HCT116 (cell line): ENCODE results near the gene SLC5A5. TPM values are rescaled to one million over a fixed set of nuclear protein-coding genes. Genes with fewer than 3 reads are reported as not detected.

Experiments used
- ATAC-seq: fragments of 200-7000 bp; cut with Tn5 transposase; 2 replicates; pipeline ENCODE4 v1.9.1; 2020; ENCODE audit warnings: mild to moderate bottlenecking, moderate library complexity
- BruUV-seq: library from RNA; stranded (reverse); fragments of 400-500 nt; replicated peaks from 2 replicates; lab custom pipeline; 2021; lab: Mats Ljungman, UMichigan
- CTCF ChIA-PET: fragments of 300-600 bp; sonication (Branson Sonifier 250); formaldehyde crosslinking; loops from one replicate; lab custom pipeline; 2021; ENCODE audit warnings: antibody characterized with exemption; lab: Charles Lee
- POLR2A ChIA-PET: fragments of 300-600, 350-600 bp; sonication (Branson Sonifier 250); formaldehyde crosslinking; loops from one replicate; lab custom pipeline; 2021; ENCODE audit warnings: antibody characterized with exemption; lab: Charles Lee
- RAD21 ChIA-PET, 2 experiments: fragments of 300-600 bp; sonication (Branson Sonifier 250); formaldehyde crosslinking; loops; one replicate each; lab custom pipeline; 2023; ENCODE audit warnings: low total read pairs in 2 of 2; ENCODE audit not compliant: uncharacterized antibody in 2 of 2, unreplicated experiment in 2 of 2, low non-redundant PET in 1 of 2; lab: Charles Lee
- DNase-seq: peaks from one replicate; pipeline ENCODE4 v3.0.0-alpha.2; 2010; ENCODE audit warnings: low read depth, low spot score
- H2AFZ ChIP-seq: fragments of 200-600 bp; shearing (Covaris generic), sonication (generic); 2 replicates; pipeline ENCODE4 v1.6.1; 2017; ENCODE audit warnings: low read depth, mixed run types, mixed read lengths, antibody characterized with exemption, low read length; ENCODE audit not compliant: poor library complexity, severe bottlenecking
- H3K27ac ChIP-seq: 2 replicates; pipeline ENCODE4 v1.5.1; 2012; ENCODE audit warnings: low read depth, low read length
- H3K27me3 ChIP-seq: fragments of 200-600 bp; sonication (generic); 2 replicates; pipeline ENCODE4 v1.6.1; 2016; ENCODE audit warnings: mixed run types, low read length, mixed read lengths; ENCODE audit not compliant: insufficient read depth
- H3K36me3 ChIP-seq, 2 experiments: fragments of 200-500 bp in 1 of 2; fragments of 200-600 bp in 1 of 2; sonication (Bioruptor generic) in 1 of 2; sonication (generic) in 1 of 2; 2 replicates each; pipeline versions ENCODE4 v1.5.1 to v1.6.1; 2014 to 2016; ENCODE audit warnings: low read length in 2 of 2, inconsistent platforms in 1 of 2, mixed read lengths in 1 of 2, mixed run types in 1 of 2; ENCODE audit not compliant: insufficient read depth in 2 of 2, control insufficient read depth in 1 of 2
- H3K4me1 ChIP-seq, 2 experiments: fragments of 200-600 bp in 1 of 2; sonication (generic) in 1 of 2; 2 replicates each; pipeline versions ENCODE4 v1.5.1 to v1.6.1; 2012 to 2017; ENCODE audit warnings: low read length in 2 of 2, inconsistent platforms in 1 of 2, mild to moderate bottlenecking in 1 of 2, mixed read lengths in 1 of 2, mixed run types in 1 of 2, moderate library complexity in 1 of 2; ENCODE audit not compliant: insufficient read depth in 2 of 2, control insufficient read depth in 1 of 2
- H3K4me2 ChIP-seq: fragments of 200-600 bp; sonication (generic); 2 replicates; pipeline ENCODE4 v1.6.1; 2017; ENCODE audit warnings: mixed run types, low read length, mixed read lengths
- H3K4me3 ChIP-seq, 2 experiments: fragments of 200-600 bp in 1 of 2; sonication (generic) in 1 of 2; replicated peaks in 1 of 2; 2 replicates each; pipeline ENCODE4 v1.5.1; 2011 to 2016; ENCODE audit warnings: low read length in 2 of 2, control low read depth in 1 of 2, low read depth in 1 of 2, mild to moderate bottlenecking in 1 of 2, mixed read lengths in 1 of 2, mixed run types in 1 of 2
- H3K79me2 ChIP-seq: fragments of 200-600 bp; sonication (generic); 2 replicates; pipeline ENCODE4 v1.6.1; 2017; ENCODE audit warnings: mild to moderate bottlenecking, mixed run types, low read length, moderate library complexity, mixed read lengths; ENCODE audit not compliant: insufficient read depth
- H3K9ac ChIP-seq: fragments of 200-600 bp; sonication (generic); 2 replicates; pipeline ENCODE4 v1.6.1; 2016; ENCODE audit warnings: low read length, mixed read lengths
- H3K9me2 ChIP-seq: fragments of 200-600 bp; sonication (generic), shearing (Covaris generic); 2 replicates; pipeline ENCODE4 v1.6.1; 2017; ENCODE audit warnings: mixed run types, mild to moderate bottlenecking, moderate library complexity; ENCODE audit not compliant: insufficient read depth
- H3K9me3 ChIP-seq, 2 experiments: fragments of 200-500 bp in 1 of 2; fragments of 200-600 bp in 1 of 2; sonication (Bioruptor generic) in 1 of 2; sonication (generic) in 1 of 2; 2 replicates each; pipeline ENCODE4 v1.6.1; 2014 to 2017; ENCODE audit warnings: low read length in 2 of 2, mixed read lengths in 2 of 2, inconsistent platforms in 1 of 2, low read depth in 1 of 2, mild to moderate bottlenecking in 1 of 2, mixed run types in 1 of 2, moderate library complexity in 1 of 2; ENCODE audit not compliant: control insufficient read depth in 1 of 2, insufficient read depth in 1 of 2
- H4K20me1 ChIP-seq: fragments of 200-600 bp; sonication (generic), shearing (Covaris generic); 2 replicates; pipeline ENCODE4 v1.6.1; 2017; ENCODE audit warnings: mixed run types, mild to moderate bottlenecking, moderate library complexity; ENCODE audit not compliant: insufficient read depth
- CBX3 ChIP-seq: IDR thresholded peaks from 2 replicates; pipeline ENCODE4 v1.6.1; 2012; ENCODE audit warnings: low read depth
- CTCF ChIP-seq, 3 experiments: fragments of 200-600 bp in 1 of 3; sonication (generic) in 1 of 3; IDR thresholded peaks in 2 of 3; conservative IDR thresholded peaks in 1 of 3; 2 replicates each; pipeline ENCODE4 v1.5.1; 2012 to 2017; ENCODE audit warnings: low read depth in 2 of 3, low read length in 2 of 3, antibody characterized with exemption in 1 of 3, borderline replicate concordance in 1 of 3, control low read depth in 1 of 3, mild to moderate bottlenecking in 1 of 3, mixed read lengths in 1 of 3, mixed run types in 1 of 3, moderate library complexity in 1 of 3; ENCODE audit not compliant: insufficient read depth in 1 of 3
- EGR1 ChIP-seq: IDR thresholded peaks from 2 replicates; pipeline ENCODE4 v1.6.1; 2012; ENCODE audit warnings: low read depth
- FOSL1 ChIP-seq: IDR thresholded peaks from 2 replicates; pipeline ENCODE4 v1.6.1; 2012; ENCODE audit warnings: low read depth
- POLR2A ChIP-seq: IDR thresholded peaks from 2 replicates; pipeline ENCODE4 v1.7.0; 2011; ENCODE audit warnings: borderline replicate concordance; ENCODE audit not compliant: insufficient read depth, insufficient read length; ENCODE audit errors: extremely low read depth
- POLR2AphosphoS5 ChIP-seq: IDR thresholded peaks from 2 replicates; pipeline ENCODE4 v1.6.1; 2011; ENCODE audit warnings: mild to moderate bottlenecking, low read depth, low read length, moderate library complexity
- RAD21 ChIP-seq: IDR thresholded peaks from 2 replicates; pipeline ENCODE4 v1.6.1; 2012; ENCODE audit warnings: low read depth, mild to moderate bottlenecking
- SIN3A ChIP-seq: IDR thresholded peaks from 2 replicates; pipeline ENCODE4 v1.6.1; 2012; ENCODE audit warnings: low read depth
- SRF ChIP-seq: IDR thresholded peaks from 2 replicates; pipeline ENCODE4 v1.6.1; 2012; ENCODE audit warnings: low read depth
- TCF7L2 ChIP-seq: IDR thresholded peaks from 2 replicates; pipeline ENCODE4 v1.7.0; 2011; ENCODE audit warnings: borderline replicate concordance, inconsistent platforms; ENCODE audit not compliant: insufficient read depth, insufficient read length; ENCODE audit errors: extremely low read depth
- YY1 ChIP-seq: IDR thresholded peaks from 2 replicates; pipeline ENCODE4 v1.6.1; 2011; ENCODE audit warnings: low read length, low read depth, moderate library complexity, mild to moderate bottlenecking; ENCODE audit not compliant: insufficient replicate concordance; ENCODE audit errors: extremely low read depth
- intact Hi-C: fragments of 100-400 bp; cut with micrococcal nuclease; formaldehyde crosslinking; loops from 2 replicates; pipeline ENCODE4 v1.10.0; 2022
- total RNA-seq: library from RNA; stranded (reverse); gene quantifications from one replicate; pipeline ENCODE4 v1.2.1, GENCODE V29; 2021; ENCODE audit not compliant: unreplicated experiment
- TF ChIP-seq, protein P1 (sequence below): IDR thresholded peaks from 2 replicates; pipeline ENCODE4 v1.6.1; 2012

SLC5A5 gene
- total RNA-seq, 1 experiment from 2014 or later: 0.59 TPM

- no peaks in the 10 kb centered on the region for H3K27me3 ChIP-seq
- intact Hi-C loops: loop anchor here (1.0 to 10.0 kb wide), 4 partner anchors 62 to 322 kb away; partner anchors contain the start of gene RPL18A
- no peaks in the 10 kb centered on the region for H3K9me2 ChIP-seq
- no peaks in the 10 kb centered on the region for H3K9me3 ChIP-seq
- CTCF ChIA-PET: interaction anchor here (0.6 to 6.7 kb wide), 7 partner anchors 15 to 137 kb away, joined by 3 to 127 read pairs (median 10); partner anchors contain the start of genes B3GNT3, RPL18A and SLC5A5
- RAD21 ChIA-PET: interaction anchor here (0.7 to 2.5 kb wide), 7 partner anchors 51 to 102 kb away, joined by 3 to 20 read pairs (median 11); partner anchors contain the start of genes RPL18A (in 2 of the 2) and SLC5A5 (in 1 of the 2)
- peak within 1 kb of the TSS; percentile 98 for H3K9ac ChIP-seq
- peak within 1 kb of the TSS; percentile 86 for H3K27ac ChIP-seq
- peak within 1 kb of the TSS; percentile 97 for H3K4me2 ChIP-seq
- BruUV-seq: no TSS peak
- ATAC-seq (peak; percentile 87), DNase-seq (peak; percentile 88)
- no peaks in the 10 kb centered on the region for H4K20me1 ChIP-seq
- H2AFZ ChIP-seq: peak within 1 kb of the TSS; percentile 43
- peaks cover 15 to 22% of the 10 kb centered on the region in 2 experiments for H3K4me1 ChIP-seq
- H3K79me2 ChIP-seq: peaks cover 41% of the 10 kb centered on the region
- TF ChIP-seq EGR1 (peak; percentile 98), SRF (peak; percentile 93), TCF7L2 (no peak), FOSL1 (no peak), CBX3 (no peak; the same call in 1 of the 2 replicates), CTCF (IDR thresholded peaks at IDR 0.05 in 2 of 3, conservative IDR thresholded peaks at IDR 0.05 in 1 of 3; ENCODE audit: borderline replicate concordance in 1 of 3, insufficient read depth in 1 of 3, low read depth in 2 of 3, low read length in 2 of 3) (peak; percentile 94 to 97 (median 97)), SIN3A (peak; percentile 83; the same call in 1 of the 2 replicates), YY1 (peak; percentile 98), POLR2A (peak; percentile 41), POLR2AphosphoS5 (peak; percentile 83), RAD21 (peak; percentile 100)
- TF ChIP-seq, protein P1, sequence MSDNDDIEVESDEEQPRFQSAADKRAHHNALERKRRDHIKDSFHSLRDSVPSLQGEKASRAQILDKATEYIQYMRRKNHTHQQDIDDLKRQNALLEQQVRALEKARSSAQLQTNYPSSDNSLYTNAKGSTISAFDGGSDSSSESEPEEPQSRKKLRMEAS: peak; percentile 100
- TF ChIP-seq, all 23 proteins: peak for 9
- Histone ChIP-seq H3K4me3 (peak within 1 kb of the TSS; percentile 87 to 98), H3K36me3 (peaks cover 0 to 2% of the 10 kb centered on the region in 2 experiments; a peak in 2 of 4 replicates)
- POLR2A ChIA-PET: interaction anchor here (0.6 to 4.7 kb wide), 5 partner anchors 28 to 73 kb away, joined by 3 to 61 read pairs (median 8); partner anchors contain the start of genes RPL18A and SLC5A5
Observed at GRCh38 chr19:17932485-17933338, 61.0 kb downstream of the SLC5A5 start, which contains the start of gene CCDC124. Gene CCDC124, plus strand, starts transcription at chr19:17933015. Its CDS starts 3,406 bp downstream, at chr19:17936421.
